ENCODE measurements around the gene GLG1.
"Not testable (repeated sequence)": the region's sequence is repeated elsewhere in the genome, so short reads cannot be mapped to it uniquely, and the experiment has no call there.

The GLG1 gene

GRCh38 chr16:74439685-74440084 lies 167.2 kb downstream of the GLG1 start:
- no peak for TF ChIP-seq CTCF (IDR thresholded peaks at IDR 0.05)

- TF ChIP-seq CTCF (IDR thresholded peaks at IDR 0.05) = no peak
These were observed 168.4 kb downstream of the GLG1 start for GRCh38 chr16:74438492-74438979.

GRCh38 chr16:74431516-74431915 lies 175.4 kb downstream of the GLG1 start:
- no peak for TF ChIP-seq CTCF (IDR thresholded peaks at IDR 0.05)

- TF ChIP-seq CTCF (IDR thresholded peaks at IDR 0.05) = peak; percentile 92
These were observed 176.7 kb downstream of the GLG1 start for GRCh38 chr16:74430036-74430712.

- TF ChIP-seq CTCF (IDR thresholded peaks at IDR 0.05) = not testable (repeated sequence)
These were observed 186.1 kb downstream of the GLG1 start, which contains the start of gene CLEC18B for GRCh38 chr16:74420612-74421481. Gene CLEC18B (minus strand): TSS chr16:74421478. CDS start chr16:74421270, 208 bp downstream.

Data from LNCAP (cell line).